GM23338 (cell line): ENCODE data around the gene AHNAK2. TPM values are rescaled to one million over a fixed set of nuclear protein-coding genes. Genes with fewer than 3 reads are reported as not detected.

Experiments
- ATAC-seq: fragments of 200-7000 bp; cut with Tn5 transposase; 3 replicates; pipeline ENCODE4 v1.9.1; 2020
- DNase-seq: peaks from one replicate; pipeline ENCODE4 v3.0.0-alpha.2; 2015; ENCODE audit warnings: low spot score
- H2AFZ ChIP-seq: fragments of 200-600 bp; sonication (generic); 2 replicates; pipeline ENCODE4 v1.8.0; 2016; ENCODE audit warnings: antibody characterized with exemption, mild to moderate bottlenecking, moderate library complexity
- H3F3A ChIP-seq: fragments of 200-600 bp; sonication (generic); replicated peaks from 2 replicates; pipeline ENCODE4 v1.8.0; 2017; ENCODE audit warnings: antibody characterized with exemption, mixed run types, low read depth
- H3K27ac ChIP-seq: fragments of 200-600 bp; sonication (generic); 2 replicates; pipeline ENCODE4 v1.6.1; 2016; ENCODE audit warnings: low read depth
- H3K27me3 ChIP-seq: fragments of 200-600 bp; sonication (generic); 2 replicates; pipeline ENCODE4 v1.8.0; 2016; ENCODE audit warnings: mild to moderate bottlenecking, mixed run types, moderate library complexity; ENCODE audit not compliant: insufficient read depth
- H3K36me3 ChIP-seq: fragments of 200-600 bp; sonication (generic); 2 replicates; pipeline ENCODE4 v1.8.0; 2016; ENCODE audit warnings: mild to moderate bottlenecking; ENCODE audit not compliant: insufficient read depth
- H3K4me1 ChIP-seq: fragments of 200-600 bp; sonication (generic); 2 replicates; pipeline ENCODE4 v1.8.0; 2016; ENCODE audit warnings: mild to moderate bottlenecking, moderate library complexity; ENCODE audit not compliant: insufficient read depth
- H3K4me2 ChIP-seq: fragments of 200-600 bp; sonication (generic); 2 replicates; pipeline ENCODE4 v1.7.1; 2017; ENCODE audit warnings: mixed run types
- H3K4me3 ChIP-seq: fragments of 200-600 bp; sonication (generic); 2 replicates; pipeline ENCODE4 v1.6.1; 2016; ENCODE audit warnings: mixed run types
- H3K79me2 ChIP-seq: fragments of 200-600 bp; sonication (generic); replicated peaks from 2 replicates; pipeline ENCODE4 v1.8.0; 2017; ENCODE audit warnings: mild to moderate bottlenecking; ENCODE audit not compliant: insufficient read depth
- H3K9me2 ChIP-seq: fragments of 200-600 bp; sonication (generic); 2 replicates; pipeline ENCODE4 v1.8.0; 2017; ENCODE audit not compliant: insufficient read depth
- H4K20me1 ChIP-seq: fragments of 200-600 bp; sonication (generic); replicated peaks from 2 replicates; pipeline ENCODE4 v1.8.0; 2017; ENCODE audit warnings: mild to moderate bottlenecking; ENCODE audit not compliant: insufficient read depth
- H3K27ac Mint-ChIP-seq: 2 replicates; pipeline ENCODE4 v1.8.0; 2020; ENCODE audit warnings: inconsistent platforms, mild to moderate bottlenecking, moderate library complexity, mixed read lengths
- H3K27me3 Mint-ChIP-seq: 3 replicates; pipeline ENCODE4 v1.8.0; 2022; ENCODE audit warnings: low read depth, mild to moderate bottlenecking, moderate library complexity, mixed read lengths, inconsistent platforms; ENCODE audit not compliant: insufficient read depth, poor library complexity
- H3K36me3 Mint-ChIP-seq: 3 replicates; pipeline ENCODE4 v1.8.0; 2021; ENCODE audit warnings: low read depth, mild to moderate bottlenecking, inconsistent platforms, moderate library complexity, mixed read lengths
- H3K4me1 Mint-ChIP-seq: 3 replicates; pipeline ENCODE4 v1.8.0; 2020; ENCODE audit warnings: mild to moderate bottlenecking, inconsistent platforms, mixed read lengths
- H3K4me3 Mint-ChIP-seq: 3 replicates; pipeline ENCODE4 v1.8.0; 2021; ENCODE audit warnings: moderate library complexity, mild to moderate bottlenecking, inconsistent platforms, mixed read lengths
- H3K9me3 Mint-ChIP-seq: 3 replicates; pipeline ENCODE4 v1.8.0; 2020; ENCODE audit warnings: moderate library complexity, mild to moderate bottlenecking, inconsistent platforms, mixed read lengths
- CREB1 ChIP-seq: fragments of 250-450 bp; sonication (Bioruptor Pico); IDR thresholded peaks from 2 replicates; pipeline ENCODE4 v1.5.0; 2020; ENCODE audit warnings: low read depth, mild to moderate bottlenecking, moderate library complexity
- JUNB ChIP-seq: IDR thresholded peaks from one replicate; pipeline ENCODE4 v1.6.1; 2016; ENCODE audit warnings: antibody characterized with exemption; ENCODE audit not compliant: unreplicated experiment
- NANOG ChIP-seq: IDR thresholded peaks from 2 replicates; pipeline ENCODE4 v1.6.1; 2016; ENCODE audit warnings: antibody characterized with exemption, borderline replicate concordance
- POLR2AphosphoS5 ChIP-seq: IDR thresholded peaks from 2 replicates; pipeline ENCODE4 v1.6.1; 2016; ENCODE audit warnings: antibody characterized with exemption, low read depth
- ZNF331 ChIP-seq: fragments of 250-450 bp; sonication (Bioruptor Pico); IDR thresholded peaks from 2 replicates; pipeline ENCODE4 v1.5.0; 2020; ENCODE audit warnings: low read depth, mild to moderate bottlenecking, moderate library complexity
- polyA plus RNA-seq: library from polyadenylated mRNA; unstranded; fragments of >200 nt; fragmentation: Nextera tagmentation; extraction: Ambion mirVana; gene quantifications from 2 replicates; pipeline ENCODE4 v1.2.1, GENCODE V29; 2016
- total RNA-seq: library from RNA; depleted of rRNA; stranded (reverse); fragments of >200 nt; shearing (Covaris generic); gene quantifications from 2 replicates; pipeline ENCODE4 v1.2.3, GENCODE V29; 2014
- TF ChIP-seq, protein P1 (sequence below): IDR thresholded peaks from one replicate; pipeline ENCODE4 v1.6.1; 2018; ENCODE audit warnings: antibody characterized with exemption; ENCODE audit not compliant: unreplicated experiment
- TF ChIP-seq, protein P2 (sequence below): IDR thresholded peaks from 2 replicates; pipeline ENCODE4 v1.6.1; 2016; ENCODE audit warnings: antibody characterized with exemption
- TF ChIP-seq, protein P3 (sequence below), 2 experiments: fragments of 200-600 bp in 1 of 2; sonication (generic) in 1 of 2; conservative IDR thresholded peaks; 2 replicates each; pipeline versions ENCODE4 v1.5.1 to v1.6.1; 2016 to 2017; ENCODE audit warnings: antibody characterized with exemption in 2 of 2, low read depth in 2 of 2, mild to moderate bottlenecking in 2 of 2, moderate library complexity in 1 of 2
- TF ChIP-seq, protein P4 (sequence below): fragments of 250-450 bp; sonication (Bioruptor Pico); IDR thresholded peaks from 2 replicates; pipeline ENCODE4 v1.5.0; 2020; ENCODE audit warnings: mild to moderate bottlenecking, moderate library complexity

AHNAK2 gene
- total and polyA plus RNA-seq, 2 experiments from 2014 or later, result 1.1 to 2.6 TPM

DNA sequence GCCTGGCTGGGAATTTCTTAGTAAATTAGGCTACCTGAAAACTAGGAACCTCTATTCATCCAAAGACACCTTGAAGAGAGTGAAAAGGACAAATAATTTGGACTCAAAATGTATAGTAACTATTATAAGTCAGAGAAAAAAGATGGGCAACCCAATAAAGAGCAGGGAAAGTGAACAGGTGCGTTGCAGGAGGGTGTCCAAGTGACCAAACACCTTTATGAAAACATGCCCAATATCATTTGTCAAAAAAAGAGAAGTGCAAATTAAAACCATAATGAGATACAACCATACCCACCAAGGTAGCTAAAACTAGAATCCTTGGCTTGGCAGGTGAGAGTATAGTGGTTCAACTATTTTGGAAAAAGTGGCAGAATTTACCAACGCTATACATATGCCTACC is 78.4 kb downstream of the AHNAK2 start:
- no peaks in the 10 kb centered on the region for H3K79me2 ChIP-seq
- no peak overlapping the region for H3K4me3 ChIP-seq
- Mint-ChIP-seq H3K36me3 (no peaks in the 10 kb centered on the region), H3K4me3 (no peak overlapping the region), H3K27ac (no peak overlapping the region), H3K4me1 (peaks cover 5% of the 10 kb centered on the region; the same call in 2 of the 3 replicates), H3K27me3 (peaks cover 25% of the 10 kb centered on the region), H3K9me3 (peaks cover 3% of the 10 kb centered on the region; the same call in 1 of the 3 replicates)
- no peaks in the 10 kb centered on the region for H3K9me2 ChIP-seq
- H3K36me3 ChIP-seq, result no peaks in the 10 kb centered on the region
- H3K27ac ChIP-seq, result no peak overlapping the region
- H4K20me1 ChIP-seq, result no peaks in the 10 kb centered on the region
- DNase-seq (no peak), ATAC-seq (no peak)
- TF ChIP-seq, protein P1, sequence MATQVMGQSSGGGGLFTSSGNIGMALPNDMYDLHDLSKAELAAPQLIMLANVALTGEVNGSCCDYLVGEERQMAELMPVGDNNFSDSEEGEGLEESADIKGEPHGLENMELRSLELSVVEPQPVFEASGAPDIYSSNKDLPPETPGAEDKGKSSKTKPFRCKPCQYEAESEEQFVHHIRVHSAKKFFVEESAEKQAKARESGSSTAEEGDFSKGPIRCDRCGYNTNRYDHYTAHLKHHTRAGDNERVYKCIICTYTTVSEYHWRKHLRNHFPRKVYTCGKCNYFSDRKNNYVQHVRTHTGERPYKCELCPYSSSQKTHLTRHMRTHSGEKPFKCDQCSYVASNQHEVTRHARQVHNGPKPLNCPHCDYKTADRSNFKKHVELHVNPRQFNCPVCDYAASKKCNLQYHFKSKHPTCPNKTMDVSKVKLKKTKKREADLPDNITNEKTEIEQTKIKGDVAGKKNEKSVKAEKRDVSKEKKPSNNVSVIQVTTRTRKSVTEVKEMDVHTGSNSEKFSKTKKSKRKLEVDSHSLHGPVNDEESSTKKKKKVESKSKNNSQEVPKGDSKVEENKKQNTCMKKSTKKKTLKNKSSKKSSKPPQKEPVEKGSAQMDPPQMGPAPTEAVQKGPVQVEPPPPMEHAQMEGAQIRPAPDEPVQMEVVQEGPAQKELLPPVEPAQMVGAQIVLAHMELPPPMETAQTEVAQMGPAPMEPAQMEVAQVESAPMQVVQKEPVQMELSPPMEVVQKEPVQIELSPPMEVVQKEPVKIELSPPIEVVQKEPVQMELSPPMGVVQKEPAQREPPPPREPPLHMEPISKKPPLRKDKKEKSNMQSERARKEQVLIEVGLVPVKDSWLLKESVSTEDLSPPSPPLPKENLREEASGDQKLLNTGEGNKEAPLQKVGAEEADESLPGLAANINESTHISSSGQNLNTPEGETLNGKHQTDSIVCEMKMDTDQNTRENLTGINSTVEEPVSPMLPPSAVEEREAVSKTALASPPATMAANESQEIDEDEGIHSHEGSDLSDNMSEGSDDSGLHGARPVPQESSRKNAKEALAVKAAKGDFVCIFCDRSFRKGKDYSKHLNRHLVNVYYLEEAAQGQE, result no peak
- TF ChIP-seq NANOG, result no peak
- TF ChIP-seq JUNB, result no peak
- no peaks in the 10 kb centered on the region for H3F3A ChIP-seq
- H3K27me3 ChIP-seq, result no peaks in the 10 kb centered on the region
- no peak overlapping the region for H2AFZ ChIP-seq
- no peak overlapping the region for H3K4me2 ChIP-seq
- no peaks in the 10 kb centered on the region for H3K4me1 ChIP-seq

DNA sequence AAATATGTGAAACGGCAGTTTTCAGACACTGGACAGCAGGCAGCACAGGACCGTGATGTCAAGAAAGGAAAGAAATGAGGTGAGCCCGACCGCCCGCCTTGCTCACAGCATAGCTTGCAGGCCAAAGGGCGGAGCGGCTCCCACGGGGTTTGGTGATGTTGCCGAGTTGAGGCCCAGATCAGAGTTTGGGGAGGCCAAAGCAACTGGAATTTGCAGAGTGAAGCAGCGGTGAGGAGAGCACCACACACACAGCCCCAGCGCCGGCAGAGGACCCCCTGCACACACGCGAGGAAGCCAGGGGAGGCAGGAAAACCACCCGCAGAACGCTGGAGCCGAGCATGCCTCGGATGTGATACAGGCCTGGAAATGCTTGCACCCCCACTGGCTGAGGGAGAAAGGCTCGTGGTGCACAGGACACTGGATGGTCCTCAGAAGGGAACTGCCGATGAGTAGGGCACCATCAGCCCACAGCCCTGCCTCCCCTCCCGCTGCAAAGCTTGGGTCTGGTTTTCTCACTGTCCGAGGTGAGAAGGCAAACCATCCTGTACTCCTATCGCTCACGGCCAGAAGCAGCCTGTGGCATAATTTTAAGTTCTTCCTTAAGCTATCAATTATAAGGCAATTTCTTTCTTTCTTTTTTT is 79.2 kb downstream of the AHNAK2 start:
- Histone ChIP-seq H3K27ac (no peak overlapping the region), H3K4me1 (no peaks in the 10 kb centered on the region), H3K36me3 (no peaks in the 10 kb centered on the region), H3F3A (no peaks in the 10 kb centered on the region), H3K79me2 (no peaks in the 10 kb centered on the region), H3K4me3 (no peak overlapping the region), H3K4me2 (no peak overlapping the region), H2AFZ (no peak overlapping the region), H3K27me3 (no peaks in the 10 kb centered on the region), H4K20me1 (no peaks in the 10 kb centered on the region), H3K9me2 (no peaks in the 10 kb centered on the region)
- ATAC-seq (no peak), DNase-seq (no peak)
- Mint-ChIP-seq H3K36me3 (no peaks in the 10 kb centered on the region), H3K27me3 (peaks cover 22% of the 10 kb centered on the region), H3K4me1 (peaks cover 5% of the 10 kb centered on the region; the same call in 2 of the 3 replicates), H3K4me3 (no peak overlapping the region; the same call in 2 of the 3 replicates), H3K9me3 (no peaks in the 10 kb centered on the region), H3K27ac (no peak overlapping the region)
- no peak for TF ChIP-seq POLR2AphosphoS5
- no peak for TF ChIP-seq CREB1
- TF ChIP-seq, protein P2, sequence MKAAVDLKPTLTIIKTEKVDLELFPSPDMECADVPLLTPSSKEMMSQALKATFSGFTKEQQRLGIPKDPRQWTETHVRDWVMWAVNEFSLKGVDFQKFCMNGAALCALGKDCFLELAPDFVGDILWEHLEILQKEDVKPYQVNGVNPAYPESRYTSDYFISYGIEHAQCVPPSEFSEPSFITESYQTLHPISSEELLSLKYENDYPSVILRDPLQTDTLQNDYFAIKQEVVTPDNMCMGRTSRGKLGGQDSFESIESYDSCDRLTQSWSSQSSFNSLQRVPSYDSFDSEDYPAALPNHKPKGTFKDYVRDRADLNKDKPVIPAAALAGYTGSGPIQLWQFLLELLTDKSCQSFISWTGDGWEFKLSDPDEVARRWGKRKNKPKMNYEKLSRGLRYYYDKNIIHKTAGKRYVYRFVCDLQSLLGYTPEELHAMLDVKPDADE, result no peak
- TF ChIP-seq NANOG, result no peak
- TF ChIP-seq, protein P3, sequence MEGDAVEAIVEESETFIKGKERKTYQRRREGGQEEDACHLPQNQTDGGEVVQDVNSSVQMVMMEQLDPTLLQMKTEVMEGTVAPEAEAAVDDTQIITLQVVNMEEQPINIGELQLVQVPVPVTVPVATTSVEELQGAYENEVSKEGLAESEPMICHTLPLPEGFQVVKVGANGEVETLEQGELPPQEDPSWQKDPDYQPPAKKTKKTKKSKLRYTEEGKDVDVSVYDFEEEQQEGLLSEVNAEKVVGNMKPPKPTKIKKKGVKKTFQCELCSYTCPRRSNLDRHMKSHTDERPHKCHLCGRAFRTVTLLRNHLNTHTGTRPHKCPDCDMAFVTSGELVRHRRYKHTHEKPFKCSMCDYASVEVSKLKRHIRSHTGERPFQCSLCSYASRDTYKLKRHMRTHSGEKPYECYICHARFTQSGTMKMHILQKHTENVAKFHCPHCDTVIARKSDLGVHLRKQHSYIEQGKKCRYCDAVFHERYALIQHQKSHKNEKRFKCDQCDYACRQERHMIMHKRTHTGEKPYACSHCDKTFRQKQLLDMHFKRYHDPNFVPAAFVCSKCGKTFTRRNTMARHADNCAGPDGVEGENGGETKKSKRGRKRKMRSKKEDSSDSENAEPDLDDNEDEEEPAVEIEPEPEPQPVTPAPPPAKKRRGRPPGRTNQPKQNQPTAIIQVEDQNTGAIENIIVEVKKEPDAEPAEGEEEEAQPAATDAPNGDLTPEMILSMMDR (conservative IDR thresholded peaks at IDR 0.05; ENCODE audit: low read depth in 2 of 2), result no peak
- no peak for TF ChIP-seq ZNF331 (CRISPR knock-in tag)
- TF ChIP-seq, protein P4, sequence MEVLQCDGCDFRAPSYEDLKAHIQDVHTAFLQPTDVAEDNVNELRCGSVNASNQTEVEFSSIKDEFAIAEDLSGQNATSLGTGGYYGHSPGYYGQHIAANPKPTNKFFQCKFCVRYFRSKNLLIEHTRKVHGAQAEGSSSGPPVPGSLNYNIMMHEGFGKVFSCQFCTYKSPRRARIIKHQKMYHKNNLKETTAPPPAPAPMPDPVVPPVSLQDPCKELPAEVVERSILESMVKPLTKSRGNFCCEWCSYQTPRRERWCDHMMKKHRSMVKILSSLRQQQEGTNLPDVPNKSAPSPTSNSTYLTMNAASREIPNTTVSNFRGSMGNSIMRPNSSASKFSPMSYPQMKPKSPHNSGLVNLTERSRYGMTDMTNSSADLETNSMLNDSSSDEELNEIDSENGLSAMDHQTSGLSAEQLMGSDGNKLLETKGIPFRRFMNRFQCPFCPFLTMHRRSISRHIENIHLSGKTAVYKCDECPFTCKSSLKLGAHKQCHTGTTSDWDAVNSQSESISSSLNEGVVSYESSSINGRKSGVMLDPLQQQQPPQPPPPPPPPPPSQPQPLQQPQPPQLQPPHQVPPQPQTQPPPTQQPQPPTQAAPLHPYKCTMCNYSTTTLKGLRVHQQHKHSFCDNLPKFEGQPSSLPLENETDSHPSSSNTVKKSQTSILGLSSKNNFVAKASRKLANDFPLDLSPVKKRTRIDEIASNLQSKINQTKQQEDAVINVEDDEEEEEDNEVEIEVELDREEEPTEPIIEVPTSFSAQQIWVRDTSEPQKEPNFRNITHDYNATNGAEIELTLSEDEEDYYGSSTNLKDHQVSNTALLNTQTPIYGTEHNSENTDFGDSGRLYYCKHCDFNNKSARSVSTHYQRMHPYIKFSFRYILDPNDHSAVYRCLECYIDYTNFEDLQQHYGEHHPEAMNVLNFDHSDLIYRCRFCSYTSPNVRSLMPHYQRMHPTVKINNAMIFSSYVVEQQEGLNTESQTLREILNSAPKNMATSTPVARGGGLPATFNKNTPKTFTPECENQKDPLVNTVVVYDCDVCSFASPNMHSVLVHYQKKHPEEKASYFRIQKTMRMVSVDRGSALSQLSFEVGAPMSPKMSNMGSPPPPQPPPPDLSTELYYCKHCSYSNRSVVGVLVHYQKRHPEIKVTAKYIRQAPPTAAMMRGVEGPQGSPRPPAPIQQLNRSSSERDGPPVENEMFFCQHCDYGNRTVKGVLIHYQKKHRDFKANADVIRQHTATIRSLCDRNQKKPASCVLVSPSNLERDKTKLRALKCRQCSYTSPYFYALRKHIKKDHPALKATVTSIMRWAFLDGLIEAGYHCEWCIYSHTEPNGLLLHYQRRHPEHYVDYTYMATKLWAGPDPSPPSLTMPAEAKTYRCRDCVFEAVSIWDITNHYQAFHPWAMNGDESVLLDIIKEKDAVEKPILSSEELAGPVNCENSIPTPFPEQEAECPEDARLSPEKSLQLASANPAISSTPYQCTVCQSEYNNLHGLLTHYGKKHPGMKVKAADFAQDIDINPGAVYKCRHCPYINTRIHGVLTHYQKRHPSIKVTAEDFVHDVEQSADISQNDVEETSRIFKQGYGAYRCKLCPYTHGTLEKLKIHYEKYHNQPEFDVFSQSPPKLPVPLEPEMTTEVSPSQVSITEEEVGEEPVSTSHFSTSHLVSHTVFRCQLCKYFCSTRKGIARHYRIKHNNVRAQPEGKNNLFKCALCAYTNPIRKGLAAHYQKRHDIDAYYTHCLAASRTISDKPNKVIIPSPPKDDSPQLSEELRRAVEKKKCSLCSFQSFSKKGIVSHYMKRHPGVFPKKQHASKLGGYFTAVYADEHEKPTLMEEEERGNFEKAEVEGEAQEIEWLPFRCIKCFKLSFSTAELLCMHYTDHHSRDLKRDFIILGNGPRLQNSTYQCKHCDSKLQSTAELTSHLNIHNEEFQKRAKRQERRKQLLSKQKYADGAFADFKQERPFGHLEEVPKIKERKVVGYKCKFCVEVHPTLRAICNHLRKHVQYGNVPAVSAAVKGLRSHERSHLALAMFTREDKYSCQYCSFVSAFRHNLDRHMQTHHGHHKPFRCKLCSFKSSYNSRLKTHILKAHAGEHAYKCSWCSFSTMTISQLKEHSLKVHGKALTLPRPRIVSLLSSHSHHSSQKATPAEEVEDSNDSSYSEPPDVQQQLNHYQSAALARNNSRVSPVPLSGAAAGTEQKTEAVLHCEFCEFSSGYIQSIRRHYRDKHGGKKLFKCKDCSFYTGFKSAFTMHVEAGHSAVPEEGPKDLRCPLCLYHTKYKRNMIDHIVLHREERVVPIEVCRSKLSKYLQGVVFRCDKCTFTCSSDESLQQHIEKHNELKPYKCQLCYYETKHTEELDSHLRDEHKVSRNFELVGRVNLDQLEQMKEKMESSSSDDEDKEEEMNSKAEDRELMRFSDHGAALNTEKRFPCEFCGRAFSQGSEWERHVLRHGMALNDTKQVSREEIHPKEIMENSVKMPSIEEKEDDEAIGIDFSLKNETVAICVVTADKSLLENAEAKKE, result no peak
